Liver (tissue), 9 donors: Measurements from ENCODE around the gene PTBP3. TPM values are rescaled to one million over a fixed set of nuclear protein-coding genes. Genes with fewer than 3 reads are reported as not detected.

ENCODE experiments used
- DNase-seq: peaks from one replicate; pipeline ENCODE4 v3.0.0-alpha.2; 2017; ENCODE audit warnings: low spot score
- H3K27ac ChIP-seq, 2 donors: one replicate each; pipeline ENCODE4 v1.7.0; 2013; ENCODE audit warnings: inconsistent platforms in 2 of 2, low read length in 2 of 2, control low read depth in 1 of 2, low read depth in 1 of 2, mild to moderate bottlenecking in 1 of 2
- H3K27me3 ChIP-seq, 4 donors: one replicate each; pipeline versions ENCODE4 v1.6.1 to v1.7.0; 2013; ENCODE audit warnings: low read length in 3 of 4, inconsistent platforms in 1 of 4, mild to moderate bottlenecking in 1 of 4, moderate library complexity in 1 of 4; ENCODE audit not compliant: control insufficient read depth in 4 of 4, insufficient read depth in 4 of 4
- H3K36me3 ChIP-seq, 4 donors: one replicate each; pipeline versions ENCODE4 v1.6.1 to v1.7.0; 2013; ENCODE audit warnings: low read length in 3 of 4, mild to moderate bottlenecking in 3 of 4, low read depth in 1 of 4, moderate library complexity in 1 of 4; ENCODE audit not compliant: control insufficient read depth in 4 of 4, insufficient read depth in 3 of 4
- H3K4me1 ChIP-seq, 4 donors: one replicate each; pipeline versions ENCODE4 v1.6.1 to v1.7.0; 2013; ENCODE audit warnings: low read length in 3 of 4, mild to moderate bottlenecking in 3 of 4, moderate library complexity in 1 of 4; ENCODE audit not compliant: control insufficient read depth in 4 of 4, insufficient read depth in 4 of 4
- H3K4me3 ChIP-seq, 3 donors: one replicate each; pipeline versions ENCODE4 v1.6.1 to v1.7.0; 2013; ENCODE audit warnings: low read length in 3 of 3, control low read depth in 1 of 3, low read depth in 1 of 3, mild to moderate bottlenecking in 1 of 3
- H3K9ac ChIP-seq, 2 donors: one replicate each; pipeline ENCODE4 v1.7.0; 2013; ENCODE audit warnings: low read length in 2 of 2, mild to moderate bottlenecking in 2 of 2, moderate library complexity in 2 of 2, control low read depth in 1 of 2, low read depth in 1 of 2
- H3K9me3 ChIP-seq, 4 donors: one replicate each; pipeline versions ENCODE4 v1.6.1 to v1.7.0; 2013; ENCODE audit warnings: low read length in 3 of 4; ENCODE audit not compliant: control insufficient read depth in 4 of 4
- ATF3 ChIP-seq: IDR thresholded peaks from 2 replicates; pipeline ENCODE4 v1.6.1; 2016; ENCODE audit warnings: antibody characterized with exemption
- CTCF ChIP-seq: fragments of 150-350 bp; IDR thresholded peaks from 2 replicates; pipeline ENCODE4 v1.5.1; 2017; ENCODE audit warnings: improper control_type of control experiment, low read depth, low read length; ENCODE audit not compliant: missing input control
- EGR1 ChIP-seq, 2 donors: IDR thresholded peaks; 2 replicates each; pipeline ENCODE4 v1.6.1; 2016 to 2018; ENCODE audit warnings: antibody characterized with exemption in 2 of 2, low read depth in 2 of 2
- FOXA2 ChIP-seq: IDR thresholded peaks from 2 replicates; pipeline ENCODE4 v1.6.1; 2016; ENCODE audit warnings: antibody characterized with exemption
- GABPA ChIP-seq, 2 donors: IDR thresholded peaks in 1 of 2; conservative IDR thresholded peaks in 1 of 2; 2 replicates each; pipeline ENCODE4 v1.6.1; 2016; ENCODE audit warnings: antibody characterized with exemption in 2 of 2, mild to moderate bottlenecking in 1 of 2, moderate library complexity in 1 of 2
- HNF4A ChIP-seq, 2 donors: conservative IDR thresholded peaks; 2 replicates each; pipeline ENCODE4 v1.6.1; 2016; ENCODE audit warnings: antibody characterized with exemption in 2 of 2, mild to moderate bottlenecking in 2 of 2
- HNF4G ChIP-seq: IDR thresholded peaks from 2 replicates; pipeline ENCODE4 v1.6.1; 2016; ENCODE audit warnings: antibody characterized with exemption
- MAX ChIP-seq: IDR thresholded peaks from 2 replicates; pipeline ENCODE4 v1.6.1; 2016; ENCODE audit warnings: antibody characterized with exemption
- NR2F2 ChIP-seq: IDR thresholded peaks from 2 replicates; pipeline ENCODE4 v1.6.1; 2016; ENCODE audit warnings: antibody characterized with exemption
- RAD21 ChIP-seq, 2 donors: IDR thresholded peaks; 2 replicates each; pipeline ENCODE4 v1.6.1; 2016; ENCODE audit warnings: antibody characterized with exemption in 2 of 2, mild to moderate bottlenecking in 2 of 2
- REST ChIP-seq: IDR thresholded peaks from 2 replicates; pipeline ENCODE4 v1.6.1; 2016; ENCODE audit warnings: antibody characterized with exemption, mild to moderate bottlenecking
- RXRA ChIP-seq, 2 donors: IDR thresholded peaks; 2 replicates each; pipeline ENCODE4 v1.6.1; 2017 to 2018; ENCODE audit warnings: antibody characterized with exemption in 2 of 2, mild to moderate bottlenecking in 1 of 2
- SP1 ChIP-seq: IDR thresholded peaks from 2 replicates; pipeline ENCODE4 v1.6.1; 2018; ENCODE audit warnings: antibody characterized with exemption, mild to moderate bottlenecking
- TAF1 ChIP-seq: conservative IDR thresholded peaks from 2 replicates; pipeline ENCODE4 v1.6.1; 2016; ENCODE audit warnings: antibody characterized with exemption, mild to moderate bottlenecking
- YY1 ChIP-seq: IDR thresholded peaks from 2 replicates; pipeline ENCODE4 v1.6.1; 2016; ENCODE audit warnings: antibody characterized with exemption, mild to moderate bottlenecking
- ZBTB33 ChIP-seq: IDR thresholded peaks from 2 replicates; pipeline ENCODE4 v1.6.1; 2016; ENCODE audit warnings: antibody characterized with exemption
- WGBS: extraction: QIAGEN DNeasy Blood & Tissue Kit; methylation state at CpG from one replicate; pipeline ENCODE4 v1.1.7; 2013; 5-methylcytosine and 5-hydroxymethylcytosine counted together
- polyA plus RNA-seq, 2 donors: library from polyadenylated mRNA; stranded (reverse) in 1 of 2; unstranded in 1 of 2; fragments of 200-250 nt in 1 of 2; fragments of >200 nt in 1 of 2; fragmentation: Nextera tagmentation in 1 of 2; extraction: Ambion mirVana in 1 of 2; gene quantifications; one replicate each; pipeline versions ENCODE4 v1.2.1 to v1.2.3, GENCODE V29; 2013 to 2015
- total RNA-seq, 2 donors: library from RNA; depleted of rRNA; stranded (reverse); fragments of >200 nt; gene quantifications; one replicate each; pipeline ENCODE4 v1.2.3, GENCODE V29; 2014
- donor health status: healthy.
- donor health status: healthy.
- donor health status: healthy.
- donor health status: healthy.
- donor health status: healthy.

Gene PTBP3
- total and polyA plus RNA-seq, 4 donors: 4.3 to 34.1 (median 9.2) TPM

GRCh38 chr9:112369817-112370216 is 36.4 kb upstream of the PTBP3 start:
- H3K27me3 ChIP-seq: no peaks in the 10 kb centered on the region
- H3K27ac ChIP-seq: no peak overlapping the region
- no peaks in the 10 kb centered on the region for H3K36me3 ChIP-seq
- TF ChIP-seq EGR1 (IDR thresholded peaks at IDR 0.05; ENCODE audit: low read depth in 2 of 2) (no peak), RXRA (IDR thresholded peaks at IDR 0.05) (no peak), YY1 (no peak), SP1 (no peak), HNF4A (conservative IDR thresholded peaks at IDR 0.05) (no peak), CTCF (no peak), MAX (no peak), ZBTB33 (no peak), FOXA2 (no peak), TAF1 (no peak), REST (no peak), NR2F2 (no peak), GABPA (IDR thresholded peaks at IDR 0.05 in 1 of 2, conservative IDR thresholded peaks at IDR 0.05 in 1 of 2) (no peak), RAD21 (IDR thresholded peaks at IDR 0.05) (no peak), ATF3 (no peak)
- H3K4me1 ChIP-seq: no peaks in the 10 kb centered on the region
- no peaks in the 10 kb centered on the region for H3K9me3 ChIP-seq
- no peak overlapping the region for H3K9ac ChIP-seq
- H3K4me3 ChIP-seq: no peak overlapping the region
- no peak for DNase-seq
- WGBS: 88% methylated on average over 1 of the region's 1 CpG

GRCh38 chr9:112367465-112367864 is 34.0 kb upstream of the PTBP3 start:
- Histone ChIP-seq H3K4me3 (no peak overlapping the region), H3K27me3 (no peaks in the 10 kb centered on the region), H3K36me3 (no peaks in the 10 kb centered on the region), H3K4me1 (no peaks in the 10 kb centered on the region), H3K9me3 (no peaks in the 10 kb centered on the region), H3K27ac (no peak overlapping the region), H3K9ac (no peak overlapping the region)
- no peak for DNase-seq
- no peak for TF ChIP-seq TAF1
- TF ChIP-seq HNF4G: no peak
- no peak for TF ChIP-seq MAX
- no peak for TF ChIP-seq GABPA (IDR thresholded peaks at IDR 0.05 in 1 of 2, conservative IDR thresholded peaks at IDR 0.05 in 1 of 2)
- no peak for TF ChIP-seq HNF4A (conservative IDR thresholded peaks at IDR 0.05)
- TF ChIP-seq SP1: no peak
- TF ChIP-seq REST: no peak
- TF ChIP-seq RXRA (IDR thresholded peaks at IDR 0.05): no peak
- TF ChIP-seq CTCF: no peak
- no peak for TF ChIP-seq NR2F2
- no peak for TF ChIP-seq EGR1 (IDR thresholded peaks at IDR 0.05; ENCODE audit: low read depth in 2 of 2)
- TF ChIP-seq ATF3: no peak
